HG03469 (cell line): ENCODE results near the gene ITCH.
"Not testable (repeated sequence)": the region's sequence is repeated elsewhere in the genome, so short reads cannot be mapped to it uniquely, and the experiment has no call there.

ENCODE experiments used
- ATAC-seq: cut with Tn5 transposase; IDR thresholded peaks from one replicate; pipeline ENCODE4 v1.9.1; 2021; ENCODE audit warnings: mild to moderate bottlenecking, moderate library complexity, moderate number of reproducible peaks; ENCODE audit not compliant: unreplicated experiment

Gene ITCH

DNA sequence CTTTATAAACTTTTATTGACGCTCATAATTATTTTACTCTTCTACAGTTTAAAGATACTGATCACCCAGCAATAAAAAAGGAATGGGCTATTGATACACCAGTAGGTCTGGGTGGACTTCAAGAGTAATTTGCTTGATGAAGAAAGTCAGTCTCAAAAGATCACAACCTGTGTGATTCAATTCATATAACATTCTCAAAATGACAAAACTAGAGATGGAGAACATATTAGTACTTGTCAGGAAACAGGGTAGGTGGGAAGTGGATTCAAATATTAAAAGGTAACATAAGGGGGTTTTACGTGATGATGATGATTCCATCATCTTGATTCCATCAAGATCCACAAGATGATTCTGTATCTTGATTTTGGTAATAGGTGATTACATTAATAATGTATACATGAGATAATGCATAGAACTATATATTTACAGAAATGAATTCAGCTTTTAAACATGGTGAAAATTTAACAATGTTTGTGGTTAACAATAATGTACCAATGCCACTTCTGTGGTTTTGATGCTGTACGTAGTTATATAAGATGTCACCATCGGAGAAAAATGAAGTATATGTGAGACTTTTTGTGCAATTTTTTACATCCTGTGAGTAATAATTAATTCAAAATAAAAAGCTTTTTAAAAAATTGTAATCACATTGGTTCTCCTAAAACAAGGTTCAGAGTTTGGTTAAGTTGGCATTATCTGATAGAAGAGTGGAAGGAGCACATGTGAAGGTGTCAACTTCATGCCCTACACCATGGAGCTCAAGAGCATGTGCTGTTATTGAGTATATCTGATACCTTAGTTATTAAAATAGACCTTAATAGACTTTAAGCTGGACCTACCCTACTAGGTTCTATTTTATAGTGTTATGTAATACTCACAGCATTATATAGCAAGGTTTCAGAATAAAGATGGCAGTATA is 86.9 kb downstream of the ITCH start:
- no peak for ATAC-seq

DNA sequence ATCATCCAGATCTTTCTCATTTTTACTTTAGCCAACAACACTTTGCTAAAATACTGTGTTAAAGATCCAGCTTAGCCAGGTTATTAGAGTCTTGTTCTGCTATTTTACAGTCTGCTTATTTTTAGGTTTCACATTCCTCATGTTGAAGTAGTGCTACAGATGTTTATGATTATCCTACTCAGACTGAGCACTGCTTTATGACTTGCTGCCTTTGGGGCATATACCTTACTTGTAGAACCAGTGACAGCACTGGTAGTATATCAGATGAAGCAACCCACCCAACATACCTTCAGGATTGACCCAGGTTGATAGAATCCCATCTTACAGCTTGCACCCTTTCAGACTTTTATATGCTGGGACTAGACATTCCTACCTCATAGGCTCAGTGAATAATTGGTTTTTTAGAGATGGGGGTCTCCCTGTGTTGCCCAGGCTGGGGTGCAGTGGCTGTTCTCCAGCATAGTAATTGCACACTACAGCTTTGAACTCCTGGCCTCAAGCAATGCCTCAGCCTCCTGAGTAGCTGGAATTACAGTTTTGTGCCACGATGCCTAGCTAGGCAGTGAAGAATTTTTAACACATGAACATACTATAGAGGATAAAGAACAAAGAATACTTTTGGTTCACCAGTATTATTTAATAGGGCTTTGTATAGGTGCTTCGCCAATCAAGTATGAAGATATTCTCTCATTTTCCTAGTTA is 89.4 kb downstream of the ITCH start:
- no peak for ATAC-seq

DNA sequence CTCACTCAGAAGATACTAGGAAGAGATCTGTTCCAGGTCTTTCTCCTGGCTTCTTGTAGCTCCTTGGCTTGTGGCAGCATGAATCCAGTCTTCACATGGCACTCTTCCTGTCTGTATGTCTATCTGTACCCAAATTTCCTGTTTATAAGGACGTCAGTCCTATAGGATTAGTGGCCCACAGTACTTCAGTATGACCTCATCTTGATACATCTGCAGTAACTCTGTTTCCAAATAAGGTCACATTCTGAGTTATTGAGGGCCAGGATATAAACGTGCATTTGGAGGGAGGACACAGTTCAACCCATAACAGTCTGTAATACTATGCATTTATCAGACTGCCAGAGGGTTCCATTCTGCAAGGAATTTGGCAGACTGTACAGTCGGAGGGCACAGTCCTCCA is 95.6 kb downstream of the ITCH start:
- ATAC-seq = no peak

DNA sequence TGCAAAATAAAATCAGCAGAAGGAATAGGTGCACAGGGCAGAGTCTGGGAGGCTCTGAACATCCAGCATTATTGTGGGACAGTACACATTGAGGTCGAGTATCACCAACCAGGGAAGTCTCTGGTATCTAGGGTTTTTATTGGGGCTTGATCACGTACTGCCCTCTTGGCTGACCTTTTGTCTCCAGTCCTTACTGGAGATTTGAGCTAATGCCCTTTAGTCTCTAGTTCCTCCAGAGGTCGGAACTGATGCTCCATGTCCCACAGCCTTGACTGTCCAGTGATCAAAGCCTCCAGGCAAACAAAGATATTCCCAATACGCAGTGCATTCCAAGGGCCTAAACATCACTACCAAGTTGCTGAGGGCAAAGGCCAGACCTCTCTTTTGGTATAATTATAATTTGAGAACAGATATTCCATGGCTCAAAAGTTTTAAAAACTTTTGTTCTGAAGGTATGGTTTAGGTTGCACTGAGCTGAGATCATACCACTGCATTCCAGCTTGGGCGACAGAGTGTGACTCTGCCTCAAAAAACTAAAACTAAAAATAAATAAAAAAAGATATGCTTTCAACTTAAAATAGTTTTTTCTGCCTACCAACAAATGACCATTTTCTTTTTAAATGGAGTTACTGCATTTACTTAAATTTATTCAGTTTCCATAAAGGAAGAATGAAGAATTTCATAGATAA is 96.3 kb downstream of the ITCH start:
- no peak for ATAC-seq

DNA sequence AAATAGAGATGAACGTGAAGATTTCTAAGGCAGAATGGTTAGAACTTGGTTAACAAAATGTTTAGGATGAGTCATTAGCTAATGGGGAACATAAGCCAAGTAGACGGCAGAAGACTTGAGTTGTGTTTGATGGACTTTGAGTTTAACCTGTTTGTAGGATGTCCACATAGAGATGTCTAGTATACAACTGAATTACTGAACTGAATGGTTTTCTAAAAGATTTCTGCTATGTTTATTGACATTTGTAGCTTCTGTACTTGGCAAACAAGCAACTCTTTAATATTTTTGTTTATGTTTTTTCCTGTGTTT is 98.7 kb downstream of the ITCH start:
- ATAC-seq = no peak

DNA sequence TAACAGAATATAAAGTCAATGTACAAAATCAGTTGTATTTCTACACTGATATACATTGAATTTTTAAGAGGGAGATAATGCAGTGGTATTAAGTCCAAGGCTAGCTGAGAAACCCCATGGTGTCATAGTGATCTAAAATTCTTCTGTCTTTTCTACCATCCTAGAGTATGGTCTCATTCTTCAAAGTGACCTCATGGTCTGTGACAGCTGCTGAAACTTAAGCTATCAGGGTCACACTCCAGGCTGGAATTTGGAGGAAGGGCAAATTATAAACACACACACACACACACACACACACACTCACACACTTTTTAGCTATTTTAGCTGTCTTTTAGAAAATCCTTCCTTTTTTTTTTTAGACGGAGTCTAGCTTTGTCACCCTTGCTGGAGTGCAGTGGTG is 105.9 kb downstream of the ITCH start:
- no peak for ATAC-seq

DNA sequence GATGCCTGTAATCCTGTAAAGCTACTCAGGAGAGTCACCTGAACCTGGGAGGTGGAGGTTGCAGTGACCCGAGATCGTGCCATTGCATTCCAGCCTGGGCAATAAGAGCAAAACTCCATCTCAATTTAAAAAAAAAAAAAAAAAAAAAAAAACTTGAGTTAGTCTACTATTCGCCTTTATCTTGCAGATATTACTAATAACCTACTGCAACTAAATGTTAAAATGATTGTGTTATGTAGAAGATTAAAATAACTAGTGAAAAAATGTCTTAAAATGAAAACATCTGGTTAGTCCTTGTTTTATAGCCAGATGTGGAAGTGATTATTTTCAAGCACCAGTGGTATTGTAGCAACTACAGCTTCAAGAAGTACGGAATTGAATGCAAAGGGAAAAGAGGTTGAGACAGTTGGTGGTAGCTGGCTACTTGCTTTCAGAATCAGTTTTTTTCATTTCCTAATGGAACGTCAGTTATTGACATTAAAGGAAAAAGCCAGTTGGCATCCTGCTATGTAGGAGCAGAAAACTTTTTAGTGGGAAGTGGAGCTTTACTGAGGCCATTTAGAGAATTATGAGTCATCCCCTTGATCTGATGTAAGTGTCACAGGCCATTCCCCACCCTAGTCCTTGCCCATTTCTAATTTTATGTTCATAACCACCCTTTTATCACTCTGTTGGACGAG is 109.3 kb downstream of the ITCH start:
- no peak for ATAC-seq

DNA sequence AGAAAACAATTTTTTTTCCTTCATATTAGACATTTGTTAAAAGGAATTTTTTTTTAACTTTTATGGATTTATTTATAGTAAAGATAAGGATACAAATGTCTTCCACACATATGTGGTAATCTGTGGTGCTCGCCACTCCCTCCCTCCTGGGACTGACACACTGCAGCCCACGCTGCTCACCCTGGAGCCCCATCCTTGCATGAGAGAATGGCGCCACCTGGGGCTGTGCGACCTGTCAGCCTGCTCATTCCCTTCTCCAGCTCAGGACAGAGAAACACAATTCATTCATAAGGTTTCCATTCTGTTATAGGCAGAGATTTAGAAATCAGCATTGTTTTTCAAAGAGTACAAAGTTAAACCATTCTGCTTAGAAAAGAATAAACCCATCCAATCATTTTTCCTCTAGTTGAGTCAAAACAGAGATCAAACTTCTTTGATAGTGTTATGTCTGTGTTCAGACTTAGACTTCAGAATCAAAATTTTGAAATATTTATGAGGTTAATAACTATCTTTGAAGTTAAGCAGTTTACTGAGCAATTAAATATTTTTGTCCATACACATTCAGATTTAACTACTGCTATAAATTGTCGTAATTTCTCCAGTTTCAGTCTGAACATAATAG is 110.3 kb downstream of the ITCH start:
- no peak for ATAC-seq

DNA sequence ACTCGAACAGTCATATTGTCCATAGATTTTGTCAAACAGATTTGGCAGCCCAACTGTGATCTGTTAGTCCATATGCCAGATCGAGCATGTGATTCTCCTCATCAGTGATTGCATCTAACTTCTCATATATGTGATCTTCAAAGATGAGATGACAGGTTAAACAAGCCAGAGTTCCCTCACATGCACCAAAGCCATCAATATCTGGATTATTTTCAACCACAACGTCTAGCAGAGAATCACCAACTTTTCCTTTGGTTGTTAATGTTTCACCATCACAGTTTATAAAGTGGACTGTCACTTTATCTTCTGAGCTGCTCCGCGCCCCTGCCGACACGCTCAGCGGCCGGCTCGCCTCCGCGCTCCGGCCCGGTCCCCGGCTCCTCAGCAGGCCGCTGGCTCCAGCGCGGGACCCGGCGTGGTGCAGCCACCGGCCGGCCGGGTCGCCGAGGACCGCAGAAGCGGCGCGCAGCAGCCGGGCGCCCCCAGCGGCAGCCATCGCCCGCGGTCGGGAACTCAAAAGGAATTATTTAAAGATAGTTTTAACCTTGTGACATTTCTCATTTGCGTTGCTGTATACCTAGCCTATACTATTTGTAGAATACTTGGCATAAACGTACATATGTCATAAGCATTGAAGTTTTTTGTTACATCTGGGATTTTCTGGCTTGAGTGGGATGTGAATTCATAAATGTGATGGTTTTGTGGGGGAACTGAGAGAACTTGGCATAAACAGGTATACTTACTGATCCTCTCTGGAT is 113.1 kb downstream of the ITCH start:
- no peak for ATAC-seq

DNA sequence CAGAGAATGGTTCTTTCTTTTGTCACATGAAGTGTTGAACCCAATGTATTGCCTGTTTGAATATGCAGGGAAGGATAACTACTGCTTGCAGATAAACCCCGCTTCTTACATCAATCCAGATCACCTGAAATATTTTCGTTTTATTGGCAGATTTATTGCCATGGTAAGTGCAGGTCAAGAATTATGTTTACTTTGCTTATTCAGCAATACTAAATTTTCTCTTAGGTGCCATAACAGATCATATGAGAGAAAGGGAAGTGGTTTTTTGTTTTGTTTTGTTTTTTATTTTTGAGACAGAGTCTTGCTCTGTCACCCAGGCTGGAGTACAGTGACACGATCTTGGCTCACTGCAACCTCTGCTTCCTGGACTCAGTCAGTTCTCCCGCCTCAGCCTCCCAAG is 116.6 kb downstream of the ITCH start:
- no peak for ATAC-seq

DNA sequence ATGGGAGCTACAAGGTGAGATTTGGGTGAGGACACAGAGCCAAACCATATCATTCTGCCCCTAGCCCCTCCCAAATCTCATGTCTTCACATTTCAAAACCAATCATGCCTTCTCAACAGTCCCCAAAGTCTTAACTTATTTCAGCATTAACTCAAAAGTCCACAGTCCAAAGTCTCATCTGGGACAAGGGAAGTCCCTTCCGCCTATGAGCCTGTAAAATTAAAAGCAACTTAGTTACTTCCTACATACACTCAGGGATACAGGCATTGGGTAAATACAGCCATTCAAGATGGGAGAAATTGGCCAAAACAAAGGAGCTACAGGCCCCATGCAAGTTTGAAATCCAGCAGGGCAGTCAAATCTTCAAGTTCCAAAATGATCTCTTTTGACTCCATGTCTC is 119.1 kb downstream of the ITCH start:
- not testable (repeated sequence) for ATAC-seq

DNA sequence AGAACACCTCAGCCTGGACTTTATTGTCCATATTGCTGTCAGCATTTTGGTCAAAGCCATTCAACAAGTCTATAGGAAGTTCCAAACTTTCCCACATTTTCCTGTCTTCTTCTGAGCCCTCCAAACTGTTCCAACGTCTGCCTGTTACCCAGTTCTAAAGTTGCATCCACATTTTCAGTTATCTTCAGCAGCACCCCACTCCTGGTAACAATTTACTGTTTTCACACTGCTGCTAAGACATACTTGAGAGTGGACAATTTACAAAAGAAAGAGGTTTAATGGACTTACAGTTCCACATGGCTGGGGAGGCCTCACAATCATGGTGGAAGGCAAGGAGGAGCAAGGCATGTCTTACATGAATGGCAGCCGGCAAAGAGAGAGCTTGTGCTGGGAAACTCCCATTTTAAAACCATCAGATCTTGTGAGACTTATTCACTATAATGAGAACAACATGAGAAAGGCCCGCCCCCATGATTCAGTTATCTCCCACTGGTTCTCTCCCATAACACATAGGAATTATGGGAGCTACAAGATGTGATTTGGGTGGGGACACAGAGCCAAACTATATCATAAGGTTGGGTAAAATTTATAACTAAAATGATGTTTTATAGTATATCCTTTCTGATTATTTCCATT is 120.6 kb downstream of the ITCH start:
- not testable (repeated sequence) for ATAC-seq

DNA sequence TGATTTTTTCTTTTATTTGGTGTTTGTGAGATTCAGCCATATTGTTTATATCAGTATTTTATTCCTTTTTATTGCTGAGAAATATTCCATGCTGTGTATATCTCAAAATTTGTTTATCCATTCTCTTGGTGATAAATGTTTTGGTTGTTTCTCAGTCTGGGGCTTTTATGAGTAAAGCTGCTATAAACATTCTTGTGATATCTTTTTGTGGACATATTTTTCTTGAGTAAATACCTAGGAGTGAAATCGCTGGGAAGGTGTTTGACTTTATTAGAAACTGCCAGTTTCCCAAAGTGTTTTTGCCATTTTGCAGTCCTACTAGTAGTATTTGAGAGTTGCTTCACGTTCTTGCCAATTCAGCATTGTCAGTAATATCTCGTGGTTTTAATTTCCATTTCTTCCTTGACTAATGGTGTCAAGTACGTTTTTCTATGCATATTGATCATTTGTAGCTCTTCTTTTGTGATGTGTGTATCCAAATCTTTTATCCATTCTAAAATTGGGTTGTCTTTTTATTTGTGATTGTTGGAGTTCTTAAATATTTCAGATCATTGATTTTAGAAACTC is 122.1 kb downstream of the ITCH start:
- no peak for ATAC-seq

DNA sequence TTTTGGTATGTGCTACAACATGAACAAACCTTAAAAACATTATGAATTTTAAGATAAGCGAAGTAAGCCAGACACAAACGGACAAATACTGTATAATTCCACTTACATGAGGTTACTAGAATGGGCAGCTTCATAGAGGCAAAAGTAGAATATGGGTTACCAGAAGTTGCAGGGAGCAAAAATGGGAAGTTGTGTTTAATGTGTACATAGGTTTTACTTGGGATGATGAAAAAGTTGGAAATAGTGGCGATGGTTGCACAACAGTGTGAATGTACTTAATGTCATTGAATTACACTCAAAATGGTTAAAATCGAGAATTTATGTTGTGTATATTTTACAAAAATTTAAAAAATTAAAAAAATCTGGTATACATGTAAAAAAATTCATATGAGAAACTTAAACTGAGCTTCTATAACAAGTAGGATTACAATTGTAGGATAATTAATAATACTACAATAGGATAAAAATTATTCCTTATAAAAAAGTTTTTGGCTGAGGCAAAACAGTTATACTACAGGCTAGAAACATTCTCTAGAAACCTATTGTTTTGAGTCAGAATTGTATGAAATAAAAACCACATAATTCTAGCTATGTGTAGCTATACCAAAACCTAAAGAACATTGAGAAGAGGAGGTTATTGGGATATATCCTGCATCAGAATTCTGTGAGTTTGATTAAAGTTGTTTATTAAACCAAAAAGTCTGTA is 128.3 kb downstream of the ITCH start:
- ATAC-seq = no peak

DNA sequence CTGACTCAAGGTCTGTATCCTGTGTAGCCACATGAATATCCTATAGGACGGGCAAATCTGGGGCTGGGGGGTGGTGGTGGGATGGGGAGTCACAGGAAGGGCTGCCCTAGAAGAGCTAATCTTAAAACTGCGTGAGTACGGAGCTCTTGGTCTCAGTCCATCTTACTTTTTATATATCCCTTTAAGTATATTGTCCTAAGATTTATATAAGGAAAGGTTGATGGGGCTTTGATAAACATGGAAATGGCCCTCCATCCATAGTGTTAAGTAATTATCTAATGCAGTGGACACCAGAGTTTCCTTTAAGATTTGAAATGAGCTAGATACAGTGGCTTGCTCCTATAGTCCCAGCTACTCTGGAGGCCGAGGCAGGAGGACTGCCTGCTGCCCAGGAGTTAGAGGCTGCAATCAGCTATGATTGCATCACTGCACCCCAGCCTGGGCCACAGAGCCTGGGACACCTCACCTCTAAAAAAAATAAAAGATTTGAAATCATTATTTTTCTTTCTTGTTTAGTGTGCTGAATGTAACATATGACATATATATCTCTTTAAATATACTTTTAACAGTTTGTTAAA is 128.9 kb downstream of the ITCH start:
- no peak for ATAC-seq

DNA sequence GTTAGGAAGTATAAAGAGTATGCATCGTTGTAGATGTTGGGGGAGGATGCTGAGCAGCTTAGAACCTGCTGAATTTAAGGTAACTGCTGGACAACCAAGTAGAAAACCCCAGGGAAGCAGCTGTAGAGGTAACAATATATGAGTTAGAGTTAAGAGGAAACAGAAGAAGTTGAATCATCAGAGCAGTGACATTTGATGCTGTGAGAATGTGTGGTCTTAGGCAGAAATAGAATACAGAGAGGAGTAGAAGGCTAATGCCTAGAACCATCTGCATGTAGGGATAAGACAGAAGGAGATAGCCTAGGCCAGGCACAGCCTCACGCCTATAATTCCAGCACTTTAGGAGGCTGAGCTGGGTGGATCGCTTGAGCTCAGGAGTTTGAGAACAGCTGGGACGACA is 130.6 kb downstream of the ITCH start:
- ATAC-seq = no peak

DNA sequence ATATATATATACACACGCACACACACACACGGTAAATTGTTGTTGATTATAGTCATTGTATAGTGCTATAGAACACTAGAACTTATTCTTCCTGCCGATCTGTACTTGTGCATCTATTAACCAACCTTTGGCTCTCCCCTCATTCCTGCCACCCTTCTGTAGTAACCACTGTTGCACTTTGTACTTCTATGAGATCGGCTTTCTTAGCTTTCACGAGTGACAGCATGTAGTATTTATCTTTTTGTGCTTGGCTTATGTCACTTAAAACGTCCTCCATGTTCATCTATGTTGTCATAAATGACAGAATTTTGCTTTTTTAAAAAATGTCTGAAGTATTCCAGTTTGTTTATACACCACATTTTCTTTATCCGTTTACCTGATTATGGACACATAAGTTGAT is 132.2 kb downstream of the ITCH start:
- no peak for ATAC-seq

DNA sequence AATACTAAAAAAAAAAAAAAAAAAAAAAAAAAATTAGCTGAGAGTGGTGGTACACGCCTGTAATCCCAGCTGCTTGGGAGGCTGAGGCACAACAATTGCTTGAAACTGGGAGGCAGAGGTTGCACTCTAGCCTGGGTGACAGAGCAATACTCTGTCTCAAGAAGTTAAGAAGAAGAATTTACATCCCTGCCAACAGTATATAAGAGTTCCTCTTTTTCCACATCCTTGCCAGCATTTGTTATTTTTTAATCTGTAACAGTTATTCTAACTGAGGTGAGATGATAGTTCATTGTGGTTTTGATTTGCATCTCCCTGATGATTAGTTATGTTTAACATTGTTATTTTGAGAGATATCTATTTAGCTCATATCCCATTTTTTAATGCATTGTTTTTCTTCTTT is 132.8 kb downstream of the ITCH start:
- ATAC-seq = no peak
